GM12873 (cell line): ENCODE measurements around the gene WNT11.

Experiments
- TF ChIP-seq, protein P1 (sequence below): IDR thresholded peaks from 2 replicates; pipeline ENCODE4 v1.5.1; 2012; ENCODE audit warnings: low read depth, mild to moderate bottlenecking, moderate library complexity, low read length, control low read depth; ENCODE audit not compliant: insufficient read depth; ENCODE audit errors: missing control alignments

Gene WNT11

DNA sequence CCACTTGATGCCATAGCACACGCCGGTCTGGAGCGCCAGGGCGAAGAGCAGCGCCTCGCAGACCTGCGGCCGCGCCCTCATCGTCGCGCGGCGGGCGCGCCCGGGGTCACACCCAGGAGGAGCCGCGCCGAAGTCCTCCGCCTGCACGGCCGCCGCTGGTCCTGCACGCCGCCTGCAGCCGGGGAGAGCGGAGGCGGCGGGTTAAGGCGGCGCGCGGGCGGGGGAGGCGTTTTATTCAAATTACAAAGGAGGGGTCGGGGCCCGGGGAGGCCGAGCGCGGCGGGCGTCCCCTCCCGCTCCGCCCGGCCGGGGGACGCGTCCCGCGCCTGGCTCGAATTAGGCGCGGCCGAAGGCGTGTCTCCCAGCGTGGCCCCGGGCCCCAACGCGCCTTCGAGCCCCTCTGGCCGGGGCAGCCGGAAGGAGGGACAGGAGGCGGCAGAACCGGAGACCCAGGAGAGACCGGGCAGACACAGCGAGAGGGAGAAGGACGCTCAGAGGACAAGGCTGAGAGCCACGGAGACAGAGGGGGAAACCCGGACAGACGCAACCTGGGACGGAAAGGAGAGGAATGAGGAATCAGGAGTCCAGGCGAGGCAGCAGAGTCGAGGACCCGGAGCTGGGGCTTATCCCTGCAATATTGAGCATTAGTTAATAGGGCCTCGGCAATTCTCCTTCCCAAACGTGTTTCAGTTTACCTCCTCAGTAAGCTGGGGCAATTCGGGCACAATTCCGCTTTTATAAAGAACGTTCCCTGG, at the start of gene WNT11:
TSS of gene WNT11 (minus strand) at position 176 of the 755 bp plus-strand sequence. CDS start at position 81, 95 bp downstream.
- TF ChIP-seq, protein P1, sequence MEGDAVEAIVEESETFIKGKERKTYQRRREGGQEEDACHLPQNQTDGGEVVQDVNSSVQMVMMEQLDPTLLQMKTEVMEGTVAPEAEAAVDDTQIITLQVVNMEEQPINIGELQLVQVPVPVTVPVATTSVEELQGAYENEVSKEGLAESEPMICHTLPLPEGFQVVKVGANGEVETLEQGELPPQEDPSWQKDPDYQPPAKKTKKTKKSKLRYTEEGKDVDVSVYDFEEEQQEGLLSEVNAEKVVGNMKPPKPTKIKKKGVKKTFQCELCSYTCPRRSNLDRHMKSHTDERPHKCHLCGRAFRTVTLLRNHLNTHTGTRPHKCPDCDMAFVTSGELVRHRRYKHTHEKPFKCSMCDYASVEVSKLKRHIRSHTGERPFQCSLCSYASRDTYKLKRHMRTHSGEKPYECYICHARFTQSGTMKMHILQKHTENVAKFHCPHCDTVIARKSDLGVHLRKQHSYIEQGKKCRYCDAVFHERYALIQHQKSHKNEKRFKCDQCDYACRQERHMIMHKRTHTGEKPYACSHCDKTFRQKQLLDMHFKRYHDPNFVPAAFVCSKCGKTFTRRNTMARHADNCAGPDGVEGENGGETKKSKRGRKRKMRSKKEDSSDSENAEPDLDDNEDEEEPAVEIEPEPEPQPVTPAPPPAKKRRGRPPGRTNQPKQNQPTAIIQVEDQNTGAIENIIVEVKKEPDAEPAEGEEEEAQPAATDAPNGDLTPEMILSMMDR = no peak

DNA sequence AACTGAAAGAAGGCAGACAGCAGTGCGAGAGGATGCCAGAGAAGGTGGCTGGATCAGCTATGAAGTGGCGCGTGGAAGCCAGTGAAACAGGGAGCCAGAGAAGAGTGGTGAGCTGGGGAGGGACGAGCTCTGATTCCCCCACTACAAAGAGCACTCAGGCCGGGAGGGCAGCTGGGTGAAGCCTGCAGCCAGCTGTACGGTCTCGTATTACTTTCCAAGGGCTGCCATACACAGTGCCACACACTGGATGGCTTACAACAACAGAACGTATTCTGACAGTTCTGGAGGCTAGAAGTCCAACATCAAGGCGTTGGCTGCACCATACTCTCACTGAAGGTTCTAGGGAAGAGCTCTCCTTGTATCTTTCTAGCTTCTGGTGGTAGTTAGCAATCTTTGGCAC, 47.1 kb upstream of the WNT11 start:
- TF ChIP-seq, protein P1 = no peak

DNA sequence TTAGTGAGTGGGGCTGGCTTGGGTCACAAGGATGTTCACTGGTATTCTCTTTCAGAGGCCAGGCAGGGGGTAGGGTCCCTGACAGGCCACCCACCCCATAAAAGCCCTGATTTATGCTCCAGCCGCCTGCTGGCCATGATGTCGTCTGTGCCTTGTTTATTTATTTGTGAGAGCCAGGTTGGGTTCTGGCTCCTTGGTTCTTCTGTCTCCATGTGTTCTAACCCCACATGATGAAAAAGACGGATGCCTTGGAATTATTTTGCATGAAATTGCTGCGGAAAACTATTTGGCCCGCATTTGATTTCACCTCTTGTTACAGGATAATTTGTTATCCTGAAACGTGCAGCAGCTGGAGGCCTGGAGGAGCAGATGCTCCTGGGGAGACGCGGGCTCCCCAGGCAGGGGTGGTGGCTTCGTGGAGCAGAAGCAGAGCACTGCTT, 46.3 kb upstream of the WNT11 start:
- TF ChIP-seq, protein P1 = no peak

DNA sequence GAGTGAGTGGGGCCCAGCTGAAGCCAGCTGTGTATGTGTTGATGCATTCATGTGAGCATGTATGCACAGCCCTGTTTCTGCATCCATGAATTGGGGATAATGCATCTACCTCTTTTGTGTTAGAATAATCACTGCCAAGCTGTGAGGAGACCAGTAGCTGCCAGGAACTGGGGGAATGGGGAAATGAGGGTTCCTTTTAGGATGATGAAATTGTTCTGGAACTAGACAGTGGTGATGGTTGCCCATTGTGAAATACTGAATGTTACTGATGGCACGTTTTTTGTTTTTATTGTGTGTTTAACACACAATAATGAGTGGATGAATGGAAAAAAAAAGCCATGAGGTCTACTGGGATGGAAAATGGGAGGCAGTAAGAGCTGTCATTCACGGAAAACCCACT, 45.3 kb upstream of the WNT11 start:
- TF ChIP-seq, protein P1 = no peak

DNA sequence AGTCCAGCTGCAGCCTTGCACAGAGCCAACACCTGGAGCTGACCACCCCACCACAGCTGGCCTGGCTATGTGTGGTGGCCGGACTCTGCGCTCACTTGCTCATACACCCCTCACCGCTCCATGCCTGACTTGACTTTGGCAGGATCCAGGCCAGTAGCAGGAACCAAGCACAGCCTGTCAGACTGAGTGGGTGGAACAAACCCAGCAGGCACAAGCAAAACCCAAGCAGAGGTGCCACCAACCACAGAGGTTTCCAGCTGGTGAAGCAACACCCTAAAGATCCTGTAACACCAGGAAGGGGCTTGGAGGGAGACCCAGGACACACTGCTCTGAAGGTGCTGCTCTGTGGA, 44.9 kb upstream of the WNT11 start:
- TF ChIP-seq, protein P1 = no peak

DNA sequence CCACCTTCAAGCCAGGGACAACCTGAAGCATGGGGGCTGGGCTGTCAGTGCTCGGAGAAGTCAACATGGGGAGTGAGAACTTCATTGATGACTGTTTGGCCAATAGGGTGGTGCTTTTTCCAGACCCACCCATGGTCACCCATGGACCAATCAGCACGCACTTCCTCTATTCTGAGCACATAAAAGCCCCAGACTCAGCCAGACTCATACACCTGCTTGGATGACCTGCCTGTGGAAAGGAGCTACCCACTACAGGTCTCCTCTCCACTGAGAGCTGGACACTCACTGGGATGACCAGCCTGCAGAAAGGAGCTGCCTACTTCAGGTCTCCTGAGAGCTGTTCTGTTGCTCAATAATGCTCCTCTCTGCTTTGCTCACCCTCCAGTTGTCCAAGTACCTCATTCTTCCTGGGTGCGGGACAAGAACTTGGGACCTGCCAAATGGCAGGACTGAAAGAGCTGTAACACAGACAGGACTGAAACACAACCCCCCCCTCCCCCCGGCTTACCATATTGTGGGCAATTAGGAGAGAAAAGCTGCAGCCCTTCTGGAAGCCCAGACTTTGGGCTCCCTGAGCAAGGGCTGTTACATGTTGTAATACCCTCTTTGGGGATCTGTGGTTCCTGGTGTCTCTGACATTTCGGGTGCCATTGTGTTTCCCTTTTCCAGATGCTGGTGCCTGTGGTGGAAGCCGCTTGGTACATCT, 44.4 kb upstream of the WNT11 start:
- TF ChIP-seq, protein P1 = no peak

DNA sequence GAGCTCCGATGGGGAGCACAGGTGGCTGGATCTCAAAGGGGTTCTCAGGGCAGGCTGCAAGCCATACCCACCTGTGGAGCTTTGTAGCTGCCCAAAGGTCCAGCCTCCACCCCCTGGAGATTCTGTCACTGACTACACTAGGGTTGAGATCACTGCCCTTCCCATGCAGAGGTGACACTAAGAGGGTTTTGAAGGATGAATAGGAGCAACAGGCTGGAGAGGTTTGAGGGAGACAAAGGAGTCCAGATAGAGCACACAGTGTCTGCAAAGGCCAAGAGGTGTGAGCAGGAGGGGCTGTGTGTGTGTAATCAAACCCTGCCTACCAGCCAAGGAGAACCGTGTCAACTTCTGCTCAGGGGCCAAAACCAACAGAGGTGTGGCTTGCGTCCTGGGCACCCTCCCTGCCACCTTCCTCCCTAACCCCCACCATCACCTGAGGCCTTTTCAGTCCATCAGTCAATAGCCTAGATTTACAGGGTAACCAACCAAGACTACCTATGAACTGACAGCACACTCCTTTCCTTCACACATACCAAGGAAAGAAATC, 43.0 kb upstream of the WNT11 start:
- TF ChIP-seq, protein P1 = no peak
